Gastrocnemius medialis (tissue), 4 donors: ENCODE results near the gene ZNF605. TPM values are rescaled to one million over a fixed set of nuclear protein-coding genes. Genes with fewer than 3 reads are reported as not detected.

ENCODE experiments used
- ATAC-seq, 2 donors: fragments of 150-250 bp; one replicate each; pipeline ENCODE4 v1.9.1; 2016
- DNase-seq, 2 donors: peaks; one replicate each; pipeline ENCODE4 v3.0.0-alpha.2; 2019
- H3K27ac ChIP-seq, 4 donors: fragments of 200-600 bp; sonication (generic); 1 replicate in 1 of 4; 2 replicates in 3 of 4; pipeline ENCODE4 v1.5.1; 2016 to 2018; ENCODE audit warnings: mild to moderate bottlenecking in 2 of 4, moderate library complexity in 1 of 4
- H3K27me3 ChIP-seq, 3 donors: fragments of 200-600 bp; sonication (generic) in 2 of 3; 1 replicate in 1 of 3; 2 replicates in 2 of 3; pipeline versions ENCODE4 v1.5.1 to v1.6.0; 2016 to 2019; ENCODE audit warnings: mild to moderate bottlenecking in 1 of 3, moderate library complexity in 1 of 3
- H3K36me3 ChIP-seq, 2 donors: fragments of 200-600 bp; sonication (generic) in 1 of 2; one replicate each; pipeline ENCODE4 v1.5.1; 2017 to 2018
- H3K4me1 ChIP-seq, 2 donors: fragments of 200-600 bp; sonication (generic) in 1 of 2; one replicate each; pipeline ENCODE4 v1.5.1; 2016 to 2017; ENCODE audit warnings: mild to moderate bottlenecking in 2 of 2
- H3K4me3 ChIP-seq, 4 donors: fragments of 200-600 bp; sonication (generic) in 3 of 4; 1 replicate in 1 of 4; 2 replicates in 3 of 4; pipeline ENCODE4 v1.5.1; 2016 to 2019; ENCODE audit warnings: mild to moderate bottlenecking in 2 of 4
- H3K9me3 ChIP-seq, 3 donors: fragments of 200-600 bp; sonication (generic) in 2 of 3; 1 replicate in 1 of 3; 2 replicates in 2 of 3; pipeline ENCODE4 v1.5.1; 2016 to 2019
- CTCF ChIP-seq, 5 experiments: fragments of 450-650 bp in 3 of 5; fragments of 200-600 bp in 2 of 5; sonication (generic) in 2 of 5; IDR thresholded peaks in 4 of 5; conservative IDR thresholded peaks in 1 of 5; 1 replicate in 4 of 5; 2 replicates in 1 of 5; pipeline ENCODE4 v1.5.1; 2016 to 2019; ENCODE audit warnings: antibody characterized with exemption in 5 of 5, mild to moderate bottlenecking in 3 of 5, moderate library complexity in 3 of 5
- POLR2A ChIP-seq, 2 donors: fragments of 450-650 bp; IDR thresholded peaks; one replicate each; pipeline ENCODE4 v1.6.1; 2017; ENCODE audit warnings: antibody characterized with exemption in 2 of 2, mild to moderate bottlenecking in 2 of 2, moderate library complexity in 2 of 2
- in situ Hi-C, 4 donors: fragments of 200-750 bp; cut with MboI; loops; one replicate each; pipeline versions ENCODE4 v1.15.0 to v1.8.0; 2017; ENCODE audit warnings: low sequenced_read_pairs in 4 of 4
- intact Hi-C: fragments of 100-400 bp; cut with DNase I; formaldehyde crosslinking; loops from one replicate; pipeline ENCODE4 v1.15.1; 2023; ENCODE audit warnings: low total_unique reads
- total RNA-seq, 4 donors: library from RNA; depleted of rRNA; stranded (reverse); fragments of >200 nt; gene quantifications; one replicate each; pipeline versions ENCODE4 v1.1.0 to v1.2.3, GENCODE V29; 2016

ZNF605 gene
- total RNA-seq, 4 donors from 2014 or later: 2.1 to 4.6 (median 2.2) TPM

DNA sequence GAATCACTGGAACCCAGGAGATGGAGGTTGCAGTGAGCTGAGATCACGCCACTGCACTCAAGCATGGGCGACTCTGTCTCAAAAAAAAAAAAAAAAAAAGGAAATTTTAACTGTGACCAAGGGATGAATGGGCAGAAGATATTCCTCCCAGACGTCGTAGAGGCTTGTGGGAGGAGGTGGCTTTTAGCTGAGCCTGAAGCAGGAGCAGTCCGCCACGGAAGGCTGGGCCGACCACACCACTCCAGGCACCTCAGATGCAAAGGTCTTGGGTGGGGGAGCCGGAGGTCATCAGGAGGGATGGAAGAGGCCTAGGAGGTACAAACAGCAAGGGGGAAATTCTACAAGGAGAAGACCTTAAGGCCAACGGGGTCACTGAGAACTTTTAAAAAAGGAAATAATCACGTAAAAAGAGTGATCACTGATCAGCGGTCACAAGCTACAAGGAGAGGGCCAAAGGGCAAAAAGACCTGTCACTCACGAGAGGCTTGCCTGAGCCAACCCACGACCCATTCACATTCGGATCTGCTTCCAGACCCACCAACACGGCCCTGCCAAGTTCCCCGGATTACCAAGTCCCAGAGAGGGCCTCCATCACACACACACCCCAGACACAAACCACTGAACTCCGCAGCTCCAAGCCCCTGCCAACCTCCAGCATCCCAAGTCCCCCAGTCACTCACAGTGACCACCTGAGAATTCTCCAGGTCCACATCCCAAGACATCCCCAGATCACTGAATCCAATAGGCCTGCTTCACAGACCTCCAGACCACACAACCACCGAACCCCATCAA is 3.5 kb downstream of the ZNF605 start:
- TF ChIP-seq CTCF (IDR thresholded peaks at IDR 0.05 in 4 of 5, conservative IDR thresholded peaks at IDR 0.05 in 1 of 5) (no peak), POLR2A (IDR thresholded peaks at IDR 0.05) (no peak)
- Histone ChIP-seq H3K27ac (no peak overlapping the region), H3K36me3 (peaks cover 0 to 24% of the 10 kb centered on the region in 2 donors), H3K4me3 (no peak overlapping the region), H3K4me1 (peaks cover 9 to 20% of the 10 kb centered on the region in 2 donors), H3K27me3 (no peaks in the 10 kb centered on the region), H3K9me3 (peaks cover 0 to 29% (median 3%) of the 10 kb centered on the region in 3 donors)
- intact Hi-C loops (no loop called here), in situ Hi-C loops (no loop called here)
- ATAC-seq (no peak), DNase-seq (no peak)

GRCh38 chr12:132951649-132952048 is 4.5 kb downstream of the ZNF605 start:
- Histone ChIP-seq H3K36me3 (peaks cover 0 to 33% of the 10 kb centered on the region in 2 donors), H3K27me3 (no peaks in the 10 kb centered on the region), H3K9me3 (peaks cover 0 to 30% (median 5%) of the 10 kb centered on the region in 3 donors), H3K27ac (no peak overlapping the region), H3K4me3 (no peak overlapping the region), H3K4me1 (peaks cover 9 to 12% of the 10 kb centered on the region in 2 donors)
- intact Hi-C loops: no loop called here
- DNase-seq (no peak), ATAC-seq (no peak)
- in situ Hi-C loops: no loop called here
- TF ChIP-seq CTCF (IDR thresholded peaks at IDR 0.05 in 4 of 5, conservative IDR thresholded peaks at IDR 0.05 in 1 of 5) (no peak), POLR2A (IDR thresholded peaks at IDR 0.05) (no peak)

- intact Hi-C loops: no loop called here
- peaks cover 0 to 33% (median 9%) of the 10 kb centered on the region in 3 donors for H3K9me3 ChIP-seq
Measured at GRCh38 chr12:132950844-132951535, 5.1 kb downstream of the ZNF605 start.

More at GRCh38 chr12:132950844-132951535, 5.1 kb downstream of the ZNF605 start:
- TF ChIP-seq CTCF (IDR thresholded peaks at IDR 0.05 in 4 of 5, conservative IDR thresholded peaks at IDR 0.05 in 1 of 5) (no peak), POLR2A (IDR thresholded peaks at IDR 0.05) (no peak)
- Histone ChIP-seq H3K4me1 (peaks cover 9 to 11% of the 10 kb centered on the region in 2 donors), H3K27ac (no peak overlapping the region), H3K27me3 (no peaks in the 10 kb centered on the region), H3K36me3 (peaks cover under 1 to 40% of the 10 kb centered on the region in 2 donors), H3K4me3 (no peak overlapping the region)
- no peak for ATAC-seq
- in situ Hi-C loops: no loop called here
- no peak for DNase-seq
